ENCODE data around the gene BCDIN3D.

- TF ChIP-seq, protein P1, sequence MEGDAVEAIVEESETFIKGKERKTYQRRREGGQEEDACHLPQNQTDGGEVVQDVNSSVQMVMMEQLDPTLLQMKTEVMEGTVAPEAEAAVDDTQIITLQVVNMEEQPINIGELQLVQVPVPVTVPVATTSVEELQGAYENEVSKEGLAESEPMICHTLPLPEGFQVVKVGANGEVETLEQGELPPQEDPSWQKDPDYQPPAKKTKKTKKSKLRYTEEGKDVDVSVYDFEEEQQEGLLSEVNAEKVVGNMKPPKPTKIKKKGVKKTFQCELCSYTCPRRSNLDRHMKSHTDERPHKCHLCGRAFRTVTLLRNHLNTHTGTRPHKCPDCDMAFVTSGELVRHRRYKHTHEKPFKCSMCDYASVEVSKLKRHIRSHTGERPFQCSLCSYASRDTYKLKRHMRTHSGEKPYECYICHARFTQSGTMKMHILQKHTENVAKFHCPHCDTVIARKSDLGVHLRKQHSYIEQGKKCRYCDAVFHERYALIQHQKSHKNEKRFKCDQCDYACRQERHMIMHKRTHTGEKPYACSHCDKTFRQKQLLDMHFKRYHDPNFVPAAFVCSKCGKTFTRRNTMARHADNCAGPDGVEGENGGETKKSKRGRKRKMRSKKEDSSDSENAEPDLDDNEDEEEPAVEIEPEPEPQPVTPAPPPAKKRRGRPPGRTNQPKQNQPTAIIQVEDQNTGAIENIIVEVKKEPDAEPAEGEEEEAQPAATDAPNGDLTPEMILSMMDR (IDR thresholded peaks at IDR 0.05): no peak
- TF ChIP-seq EP300 (IDR thresholded peaks at IDR 0.05) (no peak), POLR2AphosphoS5 (IDR thresholded peaks at IDR 0.05) (no peak), POLR2A (IDR thresholded peaks at IDR 0.05) (no peak)
Observed at GRCh38 chr12:49809906-49810389, 33.0 kb downstream of the BCDIN3D start.

Measured in sigmoid colon (tissue), 4 donors.